Mesendoderm (in vitro differentiated cells): ENCODE results near the gene IGF1R.

ENCODE experiments used
- DNase-seq: peaks from one replicate; pipeline ENCODE4 v3.0.0; 2013
- H2AK5ac ChIP-seq: 2 replicates; pipeline ENCODE4 v1.6.1; 2013; ENCODE audit warnings: low read length, inconsistent platforms
- H2BK120ac ChIP-seq: 2 replicates; pipeline ENCODE4 v1.6.1; 2013; ENCODE audit warnings: low read depth, mild to moderate bottlenecking, low read length, moderate library complexity, mixed read lengths
- H2BK15ac ChIP-seq: replicated peaks from 2 replicates; pipeline ENCODE4 v1.6.1; 2013; ENCODE audit warnings: low read depth, mild to moderate bottlenecking, moderate library complexity
- H2BK5ac ChIP-seq: 2 replicates; pipeline ENCODE4 v1.6.1; 2013; ENCODE audit warnings: low read length, inconsistent platforms
- H3K18ac ChIP-seq: 2 replicates; pipeline ENCODE4 v1.6.1; 2013; ENCODE audit warnings: mild to moderate bottlenecking, low read length, mixed read lengths
- H3K23ac ChIP-seq: one replicate; pipeline ENCODE4 v1.6.1; 2013; ENCODE audit warnings: low read length
- H3K27ac ChIP-seq: 2 replicates; pipeline ENCODE4 v1.5.1; 2013; ENCODE audit warnings: low read depth, mild to moderate bottlenecking, inconsistent platforms, low read length, moderate library complexity
- H3K27me3 ChIP-seq: 2 replicates; pipeline ENCODE4 v1.6.1; 2013; ENCODE audit warnings: low read length, control low read depth, mild to moderate bottlenecking, inconsistent platforms; ENCODE audit not compliant: insufficient read depth, poor library complexity
- H3K36me3 ChIP-seq: 2 replicates; pipeline ENCODE4 v1.6.1; 2013; ENCODE audit warnings: low read length, inconsistent platforms; ENCODE audit not compliant: control insufficient read depth, insufficient read depth
- H3K4ac ChIP-seq: one replicate; pipeline ENCODE4 v1.6.1; 2013; ENCODE audit warnings: low read depth, mild to moderate bottlenecking, low read length, moderate library complexity
- H3K4me1 ChIP-seq: 2 replicates; pipeline ENCODE4 v1.6.1; 2013; ENCODE audit warnings: low read depth, low read length, inconsistent platforms; ENCODE audit not compliant: control insufficient read depth
- H3K4me2 ChIP-seq: 2 replicates; pipeline ENCODE4 v1.6.1; 2013; ENCODE audit warnings: low read length
- H3K4me3 ChIP-seq: 2 replicates; pipeline ENCODE4 v1.5.1; 2013; ENCODE audit warnings: mild to moderate bottlenecking, low read length
- H3K56ac ChIP-seq: one replicate; pipeline ENCODE4 v1.6.1; 2013; ENCODE audit warnings: low read length
- H3K79me1 ChIP-seq: 2 replicates; pipeline ENCODE4 v1.6.1; 2013; ENCODE audit warnings: low read length, inconsistent platforms
- H3K79me2 ChIP-seq: 2 replicates; pipeline ENCODE4 v1.6.1; 2013; ENCODE audit warnings: mild to moderate bottlenecking, low read length; ENCODE audit not compliant: control insufficient read depth, insufficient read depth
- H3K9ac ChIP-seq: 2 replicates; pipeline ENCODE4 v1.6.1; 2013; ENCODE audit warnings: low read length, inconsistent platforms
- H4K5ac ChIP-seq: one replicate; pipeline ENCODE4 v1.6.1; 2013; ENCODE audit warnings: low read length
- H4K8ac ChIP-seq: one replicate; pipeline ENCODE4 v1.6.1; 2013; ENCODE audit warnings: low read depth, mild to moderate bottlenecking, control low read depth, low read length, moderate library complexity
- WGBS: extraction: QIAGEN DNeasy Blood & Tissue Kit; methylation state at CpG from one replicate; pipeline ENCODE4 v1.1.7; 2013; ENCODE audit warnings: low lambda C conversion rate, missing lambda C conversion rate; ENCODE audit not compliant: insufficient coverage; ENCODE audit errors: extremely low coverage; 5-methylcytosine and 5-hydroxymethylcytosine counted together

Gene IGF1R

GRCh38 chr15:98643115-98643514 lies 5.2 kb upstream of the IGF1R start:
- H3K27me3 ChIP-seq = no peaks in the 10 kb centered on the region

GRCh38 chr15:98646546-98647025 lies 1.8 kb upstream of the IGF1R start:
- H3K4ac ChIP-seq = no peak overlapping the region

More at GRCh38 chr15:98643115-98643514, 5.2 kb upstream of the IGF1R start:
- DNase-seq = no peak
- no peak overlapping the region for H3K9ac ChIP-seq
- no peak overlapping the region for H3K27ac ChIP-seq
- no CpG with 5 or more reads among the region's 4 CpGs for WGBS
- no peak overlapping the region for H3K56ac ChIP-seq
- H3K23ac ChIP-seq = no peak overlapping the region
- no peaks in the 10 kb centered on the region for H3K4me1 ChIP-seq
- H3K4ac ChIP-seq = no peak overlapping the region
- H3K79me1 ChIP-seq = no peaks in the 10 kb centered on the region
- no peak overlapping the region for H2BK120ac ChIP-seq
- H3K36me3 ChIP-seq = no peaks in the 10 kb centered on the region
- H4K8ac ChIP-seq = no peak overlapping the region
- H2BK15ac ChIP-seq = no peak overlapping the region
- no peak overlapping the region for H4K5ac ChIP-seq
- H2BK5ac ChIP-seq = no peak overlapping the region
- no peak overlapping the region for H3K4me3 ChIP-seq
- H3K18ac ChIP-seq = no peak overlapping the region
- H3K79me2 ChIP-seq = no peaks in the 10 kb centered on the region
- H3K4me2 ChIP-seq = no peak overlapping the region
- no peak overlapping the region for H2AK5ac ChIP-seq

GRCh38 chr15:98647026-98647773 lies 1.1 kb upstream of the IGF1R start:
- Histone ChIP-seq H3K4me2 (peak overlapping the region; percentile 89), H3K27ac (peak overlapping the region; percentile 86), H3K27me3 (no peaks in the 10 kb centered on the region), H3K9ac (peak overlapping the region; percentile 67), H4K8ac (no peak overlapping the region), H2BK5ac (peak overlapping the region; percentile 41), H2BK120ac (no peak overlapping the region), H3K56ac (peak overlapping the region; percentile 93), H2AK5ac (no peak overlapping the region), H4K5ac (no peak overlapping the region), H3K4me3 (peak overlapping the region; percentile 82), H3K18ac (peak overlapping the region; percentile 98), H3K79me2 (peaks cover 31% of the 10 kb centered on the region), H3K4ac (no peak overlapping the region), H3K79me1 (no peaks in the 10 kb centered on the region), H2BK15ac (peak overlapping the region; percentile 66), H3K23ac (no peak overlapping the region), H3K36me3 (no peaks in the 10 kb centered on the region), H3K4me1 (peaks cover 2% of the 10 kb centered on the region)
- peak; percentile 87 for DNase-seq
- no CpG with 5 or more reads among the region's 77 CpGs for WGBS

More at GRCh38 chr15:98646546-98647025, 1.8 kb upstream of the IGF1R start:
- Histone ChIP-seq H3K9ac (peak overlapping the region; percentile 67), H2AK5ac (no peak overlapping the region), H3K79me1 (no peaks in the 10 kb centered on the region), H2BK15ac (no peak overlapping the region), H3K56ac (peak overlapping the region; percentile 93), H4K5ac (no peak overlapping the region), H2BK5ac (no peak overlapping the region), H4K8ac (no peak overlapping the region), H3K79me2 (peaks cover 26% of the 10 kb centered on the region), H3K27ac (peak overlapping the region; percentile 86), H3K18ac (peak overlapping the region; percentile 98), H3K4me3 (peak overlapping the region; percentile 82), H3K36me3 (no peaks in the 10 kb centered on the region), H3K27me3 (no peaks in the 10 kb centered on the region), H3K4me1 (no peaks in the 10 kb centered on the region), H3K23ac (no peak overlapping the region), H3K4me2 (peak overlapping the region; percentile 89), H2BK120ac (no peak overlapping the region)
- WGBS = no CpG with 5 or more reads among the region's 7 CpGs
- DNase-seq = no peak

- no peaks in the 10 kb centered on the region for H3K27me3 ChIP-seq
- H4K8ac ChIP-seq = peak overlapping the region; percentile 89
- H2BK120ac ChIP-seq = peak overlapping the region; percentile 98
- no peak overlapping the region for H2BK5ac ChIP-seq
- H3K56ac ChIP-seq = peak overlapping the region; percentile 88
- peak overlapping the region; percentile 62 for H2BK15ac ChIP-seq
- H2AK5ac ChIP-seq = no peak overlapping the region
- peak overlapping the region; percentile 92 for H3K18ac ChIP-seq
- peak overlapping the region; percentile 66 for H3K4me3 ChIP-seq
- no peak overlapping the region for H3K4me2 ChIP-seq
- no peaks in the 10 kb centered on the region for H3K36me3 ChIP-seq
- H3K23ac ChIP-seq = peak overlapping the region; percentile 1
- peak overlapping the region; percentile 90 for H3K27ac ChIP-seq
- WGBS = no CpG with 5 or more reads among the region's 121 CpGs
- peak; percentile 78 for DNase-seq
- H3K4ac ChIP-seq = peak overlapping the region; percentile 84
- no peaks in the 10 kb centered on the region for H3K79me1 ChIP-seq
- no peak overlapping the region for H4K5ac ChIP-seq
- peak overlapping the region; percentile 82 for H3K9ac ChIP-seq
- H3K79me2 ChIP-seq = peaks cover 46% of the 10 kb centered on the region
- H3K4me1 ChIP-seq = peaks cover 2% of the 10 kb centered on the region
Measured at GRCh38 chr15:98648654-98649471, 524 bp downstream of the IGF1R start.

- Histone ChIP-seq H4K8ac (no peak overlapping the region), H3K23ac (peak overlapping the region; percentile 53), H4K5ac (no peak overlapping the region), H3K4me3 (peak overlapping the region; percentile 66), H3K4ac (peak overlapping the region; percentile 41), H2BK120ac (peak overlapping the region; percentile 7), H3K9ac (peak overlapping the region; percentile 82), H3K18ac (peak overlapping the region; percentile 92), H3K27ac (peak overlapping the region; percentile 90), H3K36me3 (no peaks in the 10 kb centered on the region), H3K56ac (peak overlapping the region; percentile 87), H3K4me1 (peaks cover 4% of the 10 kb centered on the region), H3K27me3 (no peaks in the 10 kb centered on the region), H2BK5ac (peak overlapping the region; percentile 59), H2BK15ac (no peak overlapping the region), H2AK5ac (no peak overlapping the region), H3K79me1 (peaks cover 1% of the 10 kb centered on the region), H3K79me2 (peaks cover 54% of the 10 kb centered on the region), H3K4me2 (peak overlapping the region; percentile 53)
- peak; percentile 35 for DNase-seq
- WGBS = no CpG with 5 or more reads among the region's 94 CpGs
Measured at GRCh38 chr15:98649472-98650416, 1.4 kb downstream of the IGF1R start.
